HTR-8/SVneo (cell line): ENCODE data around the gene TMEM218.
"Not testable (repeated sequence)": the region's sequence is repeated elsewhere in the genome, so short reads cannot be mapped to it uniquely, and the experiment has no call there.

Experiments
- DNase-seq: peaks from one replicate; pipeline ENCODE4 v3.0.0; 2011; ENCODE audit warnings: low spot score, mixed read lengths; ENCODE audit not compliant: insufficient read length
- FAIRE-seq: peaks from 2 replicates; lab custom pipeline; 2011; peaks lifted over from hg19 to GRCh38; lab: Jason Lieb, UNC

TMEM218 gene

DNA sequence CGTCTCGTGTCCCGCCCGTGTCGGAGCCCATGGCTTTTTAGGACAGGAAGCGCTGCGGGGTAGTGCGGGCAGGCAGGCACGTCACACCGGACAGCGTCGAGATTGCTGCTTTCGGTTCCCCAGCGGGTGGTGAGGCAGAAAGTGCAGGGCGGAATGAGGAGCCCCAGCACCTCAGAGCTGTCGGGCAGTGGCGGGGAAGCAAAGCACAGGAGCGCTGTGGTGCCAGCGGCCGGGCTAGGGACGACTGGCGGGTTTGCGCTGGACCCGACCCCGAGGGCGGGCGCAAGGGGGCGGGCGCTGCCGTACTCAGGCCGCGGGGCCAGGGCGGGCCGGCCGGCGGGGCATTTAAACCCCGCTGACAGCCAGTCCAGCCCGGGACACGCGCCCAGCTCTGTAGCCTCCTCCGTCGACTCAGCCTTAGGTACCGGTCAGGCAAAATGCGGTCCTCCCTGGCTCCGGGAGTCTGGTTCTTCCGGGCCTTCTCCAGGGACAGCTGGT lies 48.4 kb downstream of the TMEM218 start, which contains the start of gene SLC37A2:
Gene SLC37A2 (plus strand): TSS at position 375 of the 498 bp plus-strand sequence. CDS start 63 bp downstream, at position 438.
- DNase-seq = peak; percentile 50

DNA sequence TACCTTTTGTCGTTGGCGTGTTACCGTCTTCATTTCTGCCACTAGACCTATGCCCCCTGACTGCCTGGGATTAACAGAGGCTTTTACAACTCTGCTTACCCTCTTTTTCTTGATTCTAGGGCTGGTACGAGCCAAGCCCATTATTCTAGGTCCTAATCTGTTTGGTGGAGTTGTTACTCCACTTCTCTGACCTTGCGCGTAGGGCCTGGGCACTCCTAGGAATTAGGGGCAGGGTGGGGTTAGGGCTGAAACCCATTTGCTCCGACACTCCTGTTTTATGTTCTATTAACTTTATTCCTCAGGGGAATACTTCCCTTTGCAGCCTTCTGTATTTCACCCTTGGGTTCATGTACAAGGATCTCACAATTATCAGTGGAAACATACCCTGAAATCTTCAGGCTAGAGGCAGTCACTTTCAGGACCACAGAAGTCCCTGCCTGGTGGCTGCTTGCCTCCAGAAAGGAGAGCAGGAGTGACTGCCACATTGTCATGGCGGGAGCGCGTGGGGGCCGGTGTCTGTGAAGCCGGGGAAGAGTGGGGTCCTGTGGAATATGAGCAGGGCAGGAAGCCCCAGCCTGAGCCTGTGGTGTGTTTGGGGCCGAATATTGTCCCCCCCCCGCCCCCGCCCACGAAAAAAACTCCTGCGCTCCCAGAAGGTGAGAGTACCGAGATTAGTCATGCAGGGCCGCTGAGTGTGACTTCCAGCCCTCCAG lies 49.1 kb downstream of the TMEM218 start:
- no peak for FAIRE-seq
- DNase-seq = no peak

More for the DNA sequence above, 48.4 kb downstream of the TMEM218 start, which contains the start of gene SLC37A2:
- FAIRE-seq = peak; percentile 49

DNA sequence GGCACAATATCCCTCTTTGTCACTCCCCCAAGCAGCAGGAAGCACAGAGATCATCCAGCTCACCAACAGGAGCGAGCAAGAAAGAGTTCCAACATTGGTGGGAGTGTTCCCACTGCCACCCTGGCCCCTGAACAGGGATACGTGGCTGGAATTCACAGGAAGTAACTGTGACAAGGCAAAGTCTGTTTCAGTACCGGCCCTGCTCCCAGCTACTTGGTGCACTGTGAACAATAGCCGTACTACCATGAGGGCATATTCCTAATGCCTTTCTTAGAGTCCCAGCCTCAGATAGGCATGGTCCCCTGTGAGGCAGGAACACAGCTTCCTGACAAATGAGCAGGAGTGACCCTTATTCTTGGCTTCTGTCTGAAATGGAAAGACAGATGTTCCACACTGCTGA lies 50.1 kb downstream of the TMEM218 start:
- no peak for FAIRE-seq

DNA sequence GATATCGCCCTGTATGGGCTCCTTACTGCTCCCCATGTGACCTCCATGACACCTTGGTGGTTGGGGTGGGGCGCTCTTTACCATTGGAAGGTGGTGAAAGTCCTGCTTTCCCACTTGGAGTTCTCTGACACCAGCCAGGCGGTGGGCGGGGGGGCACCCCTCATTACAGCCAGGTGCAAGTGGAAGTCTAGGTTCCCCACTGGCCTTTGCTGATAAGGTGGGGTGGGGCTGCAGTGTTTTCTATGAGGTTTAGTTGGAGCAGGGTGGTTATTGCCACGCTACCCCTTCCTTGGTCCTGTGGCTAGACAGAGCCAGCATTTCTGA lies 53.8 kb downstream of the TMEM218 start:
- no peak for DNase-seq
- no peak for FAIRE-seq

More for the DNA sequence above, 50.1 kb downstream of the TMEM218 start:
- DNase-seq = no peak

GRCh38 chr11:125056931-125057692 lies 54.3 kb downstream of the TMEM218 start:
- DNase-seq (no peak), FAIRE-seq (no peak)

DNA sequence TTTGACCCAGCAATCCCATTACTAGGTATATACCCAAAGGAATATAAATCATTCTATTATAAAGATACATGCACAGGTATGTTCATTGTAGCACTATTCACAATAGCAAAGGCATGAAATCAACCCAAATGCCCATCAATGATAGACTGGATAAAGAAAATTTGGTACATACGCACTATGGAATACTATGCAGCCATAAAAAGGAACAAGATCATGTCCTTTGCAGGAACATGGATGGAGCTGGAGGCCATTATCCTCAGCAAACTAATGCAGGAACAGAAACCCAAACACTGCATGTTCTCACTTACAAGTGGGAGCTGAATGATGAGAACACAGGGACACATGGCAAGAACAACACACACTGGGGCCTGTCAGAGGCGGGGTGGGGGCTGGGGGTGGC lies 55.3 kb downstream of the TMEM218 start:
- not testable (repeated sequence) for DNase-seq, FAIRE-seq

DNA sequence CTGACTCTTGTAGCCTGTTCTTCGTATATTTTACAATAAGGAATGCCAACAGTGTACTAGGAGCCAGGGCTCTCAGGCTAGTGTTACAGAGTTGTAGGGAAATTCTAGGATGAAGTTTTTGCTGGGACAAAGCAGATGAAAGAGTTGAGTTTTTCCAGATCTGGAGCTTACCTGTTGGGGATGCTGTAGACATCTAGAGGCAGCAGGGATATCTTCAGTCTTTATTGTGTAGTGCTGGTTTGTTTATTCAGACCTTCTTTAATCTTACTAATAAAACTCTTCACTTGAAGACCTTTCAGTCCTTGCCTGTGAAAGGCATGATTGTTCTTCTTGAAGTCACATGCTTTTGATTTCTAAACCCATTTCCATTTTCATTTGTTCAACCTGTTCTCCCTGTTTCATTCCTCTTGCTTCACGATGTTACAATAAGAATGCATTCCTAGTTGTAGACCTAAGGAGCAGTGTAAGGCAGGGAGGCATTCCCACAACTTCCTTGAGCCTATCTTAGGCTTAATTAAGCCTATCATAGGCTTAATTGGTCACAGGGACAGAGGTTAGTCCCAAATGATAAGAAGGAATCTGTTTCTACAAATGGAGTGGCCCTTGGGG lies 56.2 kb downstream of the TMEM218 start:
- no peak for FAIRE-seq
- no peak for DNase-seq

DNA sequence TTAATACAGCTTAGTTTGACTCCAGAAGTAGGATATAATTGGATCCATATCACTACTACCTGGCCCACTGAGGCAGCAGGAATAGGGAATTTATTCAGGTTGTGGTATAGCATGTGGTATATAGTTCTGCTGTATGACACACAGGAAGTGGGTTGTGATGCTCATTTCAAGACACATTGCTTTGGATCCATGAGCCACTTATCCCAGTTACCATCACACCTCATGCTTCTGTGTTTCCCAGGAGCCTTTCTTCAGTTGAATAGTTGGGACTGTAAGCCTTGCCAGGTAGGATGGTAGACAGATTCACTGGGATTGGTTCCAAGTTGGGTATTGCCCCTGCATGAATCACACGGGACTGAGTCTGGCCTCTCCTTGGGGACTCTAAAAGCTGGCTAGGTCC lies 58.3 kb downstream of the TMEM218 start:
- DNase-seq (no peak), FAIRE-seq (no peak)

DNA sequence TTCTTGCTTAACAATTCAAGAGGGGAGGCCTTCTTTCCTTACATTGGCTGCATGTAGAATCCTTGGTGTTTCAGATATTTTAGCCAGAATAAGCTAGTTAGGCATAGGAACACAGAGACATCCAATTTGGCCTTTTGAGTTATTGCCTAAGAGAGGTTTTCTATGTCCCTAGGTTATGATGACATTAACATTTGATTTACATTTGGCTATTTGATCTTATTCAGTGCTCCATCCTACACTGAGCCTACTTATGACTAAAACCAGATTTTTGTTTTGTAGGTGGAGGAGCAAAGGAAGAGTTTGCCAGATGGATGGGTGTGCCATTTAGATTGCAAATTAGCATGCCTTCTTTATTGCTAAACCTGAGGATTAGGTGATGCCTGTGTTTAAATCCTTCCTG lies 59.4 kb downstream of the TMEM218 start:
- DNase-seq (no peak), FAIRE-seq (no peak)

DNA sequence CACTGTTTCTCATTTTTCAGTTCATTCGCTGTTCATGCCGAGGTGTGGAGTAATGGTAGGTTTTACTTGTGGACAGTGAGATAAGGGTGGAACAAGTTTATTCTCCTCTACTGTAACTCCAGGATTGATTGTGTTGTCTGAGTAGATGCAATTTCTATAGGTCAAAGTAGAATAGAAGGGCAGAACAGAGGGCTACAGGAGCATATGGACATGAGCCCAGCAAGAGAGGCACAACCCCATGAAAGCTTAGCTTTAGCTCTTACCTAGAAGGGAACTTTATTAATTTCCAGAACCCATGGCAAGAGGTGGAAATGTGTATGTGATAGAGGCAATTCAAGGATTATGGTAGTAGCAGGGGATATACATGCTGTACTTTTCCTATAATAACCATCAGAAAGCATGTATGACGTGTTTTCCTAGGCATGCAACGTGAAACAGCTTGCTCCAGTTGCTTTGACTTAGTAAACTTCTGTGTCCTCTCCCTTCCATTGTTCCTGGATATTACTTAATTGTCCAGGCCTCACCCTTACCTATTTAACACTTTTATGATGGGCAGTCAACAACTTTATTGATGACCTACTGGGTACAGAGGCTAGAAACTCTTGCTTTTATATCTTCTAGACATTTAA lies 62.1 kb downstream of the TMEM218 start:
- no peak for DNase-seq
- FAIRE-seq = no peak
